Measurements from ENCODE around the gene ARHGAP19.

The ARHGAP19 gene

DNA sequence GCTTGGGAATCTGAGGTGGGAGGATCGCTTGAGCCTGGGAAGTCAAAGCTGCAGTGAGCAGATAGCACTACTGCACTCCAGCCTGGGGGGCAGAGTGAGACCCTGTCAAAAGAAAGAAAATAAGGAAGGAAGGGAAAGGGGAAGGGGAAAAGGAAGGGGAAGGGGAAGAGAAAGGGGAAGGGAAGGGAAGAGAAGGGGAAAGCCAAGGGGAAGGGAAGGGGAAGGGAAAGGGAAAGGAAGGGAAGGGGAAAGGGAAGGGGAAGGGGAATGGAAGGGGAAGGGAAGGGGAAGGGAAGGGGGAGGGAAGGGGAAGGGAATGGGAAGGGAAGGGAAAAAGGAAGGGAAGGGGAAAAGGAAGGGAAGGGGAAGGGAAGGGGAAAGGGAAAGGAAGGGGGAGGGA lies 41.5 kb downstream of the ARHGAP19 start:
- Histone ChIP-seq H3K27ac (no peak overlapping the region), H3K4me3 (no peak overlapping the region)
- TF ChIP-seq, protein P1, sequence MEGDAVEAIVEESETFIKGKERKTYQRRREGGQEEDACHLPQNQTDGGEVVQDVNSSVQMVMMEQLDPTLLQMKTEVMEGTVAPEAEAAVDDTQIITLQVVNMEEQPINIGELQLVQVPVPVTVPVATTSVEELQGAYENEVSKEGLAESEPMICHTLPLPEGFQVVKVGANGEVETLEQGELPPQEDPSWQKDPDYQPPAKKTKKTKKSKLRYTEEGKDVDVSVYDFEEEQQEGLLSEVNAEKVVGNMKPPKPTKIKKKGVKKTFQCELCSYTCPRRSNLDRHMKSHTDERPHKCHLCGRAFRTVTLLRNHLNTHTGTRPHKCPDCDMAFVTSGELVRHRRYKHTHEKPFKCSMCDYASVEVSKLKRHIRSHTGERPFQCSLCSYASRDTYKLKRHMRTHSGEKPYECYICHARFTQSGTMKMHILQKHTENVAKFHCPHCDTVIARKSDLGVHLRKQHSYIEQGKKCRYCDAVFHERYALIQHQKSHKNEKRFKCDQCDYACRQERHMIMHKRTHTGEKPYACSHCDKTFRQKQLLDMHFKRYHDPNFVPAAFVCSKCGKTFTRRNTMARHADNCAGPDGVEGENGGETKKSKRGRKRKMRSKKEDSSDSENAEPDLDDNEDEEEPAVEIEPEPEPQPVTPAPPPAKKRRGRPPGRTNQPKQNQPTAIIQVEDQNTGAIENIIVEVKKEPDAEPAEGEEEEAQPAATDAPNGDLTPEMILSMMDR (IDR thresholded peaks at IDR 0.05) = no peak
- DNase-seq (ENCODE audit: low spot score) = no peak

DNA sequence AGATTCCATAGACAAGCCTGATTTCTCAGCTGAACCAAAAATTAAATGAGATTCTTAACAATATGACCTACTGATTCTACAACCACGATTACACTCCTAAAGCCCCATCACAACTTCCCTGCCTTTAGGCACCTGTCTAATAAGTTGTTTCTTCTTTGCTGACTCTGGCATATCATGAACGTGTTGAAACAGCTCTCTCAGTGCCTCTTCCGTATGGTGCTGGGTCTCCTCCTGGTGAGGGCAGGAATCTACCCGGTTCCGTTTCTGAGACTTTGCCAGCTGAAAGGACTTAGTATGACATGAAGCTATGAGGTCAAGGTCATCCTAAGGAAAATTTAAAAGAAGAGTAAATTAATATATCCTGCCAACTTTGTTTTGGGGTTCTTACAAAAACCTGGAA lies 48.6 kb downstream of the ARHGAP19 start:
- H3K4me3 ChIP-seq = no peak overlapping the region
- DNase-seq (ENCODE audit: low spot score) = no peak
- no peak overlapping the region for H3K27ac ChIP-seq
- TF ChIP-seq, protein P1 (IDR thresholded peaks at IDR 0.05) = no peak

DNA sequence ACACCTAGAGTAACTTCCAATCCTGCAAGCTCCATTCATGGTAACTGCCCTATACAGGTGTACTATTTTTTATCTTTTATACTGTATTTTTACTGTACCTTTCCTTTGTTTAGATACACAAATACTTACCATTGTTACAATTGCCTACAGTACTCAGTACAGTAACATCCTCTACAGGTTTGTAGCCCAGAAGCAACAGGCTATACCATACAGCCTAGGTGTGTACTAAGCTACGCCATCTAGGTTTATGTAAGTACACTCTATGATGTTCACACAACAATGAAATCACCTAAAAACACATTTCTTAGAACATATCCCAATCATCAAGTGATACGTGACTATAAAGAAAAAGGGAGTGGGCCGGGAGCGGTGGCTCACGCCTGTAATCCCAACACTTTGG lies 53.6 kb downstream of the ARHGAP19 start:
- no peak overlapping the region for H3K4me3 ChIP-seq
- TF ChIP-seq, protein P1 (IDR thresholded peaks at IDR 0.05) = no peak

DNA sequence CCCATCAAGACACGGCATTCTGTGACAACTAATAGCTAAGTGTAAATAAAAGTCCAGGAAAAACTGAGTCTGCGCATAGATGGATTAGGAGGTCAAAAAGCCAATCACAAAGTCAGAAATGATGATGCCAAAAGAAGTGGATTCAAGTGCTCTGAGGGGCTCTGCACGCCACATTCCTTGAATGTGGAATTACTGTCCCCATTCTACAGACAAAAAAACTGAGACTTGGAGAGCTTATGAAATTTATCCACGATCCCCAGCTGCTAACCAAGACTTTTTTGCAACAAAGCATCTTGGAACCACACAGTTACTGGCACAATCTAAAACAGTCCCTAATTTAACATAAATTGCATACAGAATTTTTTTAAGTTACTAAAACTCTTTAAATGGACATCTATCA lies 57.1 kb downstream of the ARHGAP19 start:
- Histone ChIP-seq H3K27ac (no peak overlapping the region), H3K4me3 (no peak overlapping the region)
- no peak for DNase-seq (ENCODE audit: low spot score)
- TF ChIP-seq, protein P1 (IDR thresholded peaks at IDR 0.05) = no peak

More for the DNA sequence above, 53.6 kb downstream of the ARHGAP19 start:
- DNase-seq (ENCODE audit: low spot score) = no peak
- H3K27ac ChIP-seq = no peak overlapping the region

DNA sequence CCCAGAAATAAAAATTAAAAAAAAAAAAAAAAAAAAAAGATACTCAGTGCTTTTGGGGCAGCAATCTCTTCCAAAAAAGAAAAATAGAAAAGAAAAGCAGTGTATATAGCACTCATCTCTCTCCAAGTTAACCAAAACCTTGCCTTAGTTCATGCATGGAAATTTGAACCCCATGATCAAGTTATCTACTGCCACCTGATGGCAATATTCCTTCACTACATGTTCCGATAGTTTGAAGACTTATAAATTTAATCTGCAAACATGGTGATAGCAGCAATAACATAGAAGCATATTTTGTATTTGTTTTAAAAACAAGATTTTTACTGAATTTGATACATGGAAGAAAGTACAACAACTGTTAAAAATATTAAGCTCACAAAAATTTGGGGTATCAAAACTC lies 58.0 kb downstream of the ARHGAP19 start:
- Histone ChIP-seq H3K27ac (no peak overlapping the region), H3K4me3 (no peak overlapping the region)
- no peak for DNase-seq (ENCODE audit: low spot score)
- TF ChIP-seq, protein P1 (IDR thresholded peaks at IDR 0.05) = peak; percentile 21

DNA sequence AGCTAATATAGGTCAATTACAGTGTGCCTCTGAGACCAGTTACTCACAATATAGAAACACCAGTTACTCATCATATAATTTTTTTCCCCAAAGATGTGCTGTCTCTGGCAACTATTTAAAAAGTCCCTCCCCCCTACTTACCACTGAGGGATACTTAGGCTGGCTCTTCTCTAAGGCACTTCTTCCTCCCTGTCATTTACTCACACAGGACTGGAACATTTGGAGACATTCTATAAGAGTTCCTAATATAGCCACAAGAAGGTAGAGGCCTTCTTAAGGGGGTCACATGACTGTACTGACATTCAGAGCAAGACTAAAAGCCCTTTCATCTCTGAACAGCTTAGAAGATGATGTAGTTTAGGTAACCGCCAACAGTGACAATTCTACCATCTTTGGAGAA lies 62.3 kb downstream of the ARHGAP19 start:
- Histone ChIP-seq H3K4me3 (no peak overlapping the region), H3K27ac (no peak overlapping the region)
- TF ChIP-seq, protein P1 (IDR thresholded peaks at IDR 0.05) = no peak
- DNase-seq (ENCODE audit: low spot score) = no peak

DNA sequence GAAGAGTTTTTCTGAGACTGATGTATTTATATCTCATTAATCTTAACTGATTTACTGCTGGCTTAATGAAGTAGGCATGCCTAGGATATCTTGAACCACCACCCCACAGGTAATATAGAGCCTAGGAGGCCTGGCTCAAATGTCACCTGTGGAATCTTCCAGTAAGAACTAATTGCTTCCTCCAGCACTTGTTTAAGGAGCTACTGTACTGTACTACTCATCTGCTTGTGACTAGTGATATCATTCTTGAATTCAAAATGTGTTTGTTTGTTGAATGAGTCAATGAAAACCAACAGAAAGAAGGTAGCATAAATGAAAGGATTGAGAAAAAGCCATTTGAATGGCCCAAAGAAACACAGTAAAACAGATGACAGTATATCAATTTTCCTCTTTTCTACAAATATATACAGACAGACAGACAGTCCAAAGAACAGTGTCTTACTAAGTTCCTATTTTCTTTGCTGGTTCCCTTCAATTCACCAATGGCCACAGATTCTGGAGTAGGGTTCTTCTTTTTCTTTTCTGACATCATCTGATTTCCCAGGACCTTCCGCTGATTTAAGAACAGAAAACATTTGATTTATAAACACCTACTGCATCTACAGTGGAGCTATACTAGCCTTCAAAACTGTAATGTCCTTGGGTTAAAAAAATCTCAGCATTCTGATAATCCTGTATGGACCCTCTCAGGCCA lies 63.0 kb downstream of the ARHGAP19 start:
- TF ChIP-seq, protein P1 (IDR thresholded peaks at IDR 0.05) = no peak
- no peak overlapping the region for H3K4me3 ChIP-seq
- DNase-seq (ENCODE audit: low spot score) = no peak
- H3K27ac ChIP-seq = no peak overlapping the region

Measured in coronary artery (tissue), 2 donors.